ENCODE results near the gene INTS13.
"Not testable (repeated sequence)": the region's sequence is repeated elsewhere in the genome, so short reads cannot be mapped to it uniquely, and the experiment has no call there.

The INTS13 gene

GRCh38 chr12:26937863-26938700 lies at the start of gene INTS13, which contains the start of gene FGFR1OP2:
Gene INTS13, minus strand, starts transcription at chr12:26937981. Its CDS starts 1,178 bp downstream, at chr12:26936803.
Gene FGFR1OP2, plus strand, starts transcription at chr12:26938470. Its CDS starts 15,689 bp downstream, at chr12:26954159.
- peak; percentile 91 to 92 for DNase-seq (ENCODE audit: extremely low read depth in 1 of 2, low read depth in 1 of 2)

DNA sequence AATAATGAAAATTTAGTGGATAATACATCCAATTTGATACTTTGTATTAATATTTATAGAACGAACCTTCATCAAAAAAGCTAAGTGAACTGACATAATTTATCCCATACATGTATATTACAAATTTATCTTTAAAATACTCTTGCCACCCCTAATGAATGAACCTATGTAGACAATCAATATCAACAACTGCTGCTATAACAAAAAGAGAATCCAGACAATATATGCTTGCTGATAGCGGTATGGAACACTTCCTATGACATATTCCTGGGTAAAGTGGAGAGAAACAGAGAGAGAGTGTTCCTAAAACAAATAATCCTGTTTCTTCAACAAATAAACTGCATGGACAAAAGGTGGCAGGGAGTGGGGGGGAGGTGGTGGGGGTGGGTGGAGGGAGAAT lies 45.1 kb upstream of the INTS13 start:
- no peak for DNase-seq (ENCODE audit: extremely low read depth in 1 of 2, low read depth in 1 of 2)

- no peak for DNase-seq (ENCODE audit: extremely low read depth in 1 of 2, low read depth in 1 of 2)
Observed at GRCh38 chr12:26979733-26980132, 42.0 kb upstream of the INTS13 start.

DNA sequence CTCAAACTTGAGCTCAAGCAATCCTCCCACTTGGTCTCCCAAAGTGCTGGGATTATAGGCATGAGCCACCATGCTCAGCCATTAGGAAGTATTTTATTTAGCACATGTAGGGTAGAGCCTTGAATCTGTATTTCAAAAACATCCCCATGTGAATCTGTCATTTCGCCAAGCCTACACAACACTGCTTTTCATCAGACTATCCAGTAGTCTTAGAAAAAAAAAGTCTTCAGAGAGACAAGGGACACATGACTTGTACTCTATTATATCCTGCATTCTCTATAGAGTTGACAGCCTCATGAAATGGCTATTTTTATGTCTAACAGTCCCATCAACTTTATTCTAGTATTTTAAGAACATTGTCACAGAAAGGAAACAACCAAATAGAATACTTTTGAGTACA lies 41.0 kb upstream of the INTS13 start:
- DNase-seq (ENCODE audit: extremely low read depth in 1 of 2, low read depth in 1 of 2), result no peak

- no peak for DNase-seq (ENCODE audit: extremely low read depth in 1 of 2, low read depth in 1 of 2)
Observed at GRCh38 chr12:26976687-26977086, 38.9 kb upstream of the INTS13 start.

DNA sequence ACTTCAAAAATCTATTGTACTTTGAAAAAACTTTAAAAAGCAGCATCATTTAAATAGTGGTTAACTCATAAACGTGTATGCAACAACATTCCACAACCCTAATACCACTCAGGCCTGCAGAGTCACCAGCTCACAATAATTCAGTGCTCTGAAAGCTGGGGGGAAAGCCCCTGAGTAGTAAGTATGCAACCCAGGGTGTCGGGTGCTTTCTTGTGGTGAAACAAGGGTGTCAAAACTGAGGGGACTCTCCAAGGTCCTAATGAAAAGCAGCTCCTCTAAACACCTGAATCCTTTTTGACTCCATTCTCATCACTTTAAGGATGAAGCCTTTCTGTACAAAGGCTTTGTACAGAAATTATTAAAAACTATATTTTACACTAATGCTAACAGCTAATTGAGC lies 34.2 kb upstream of the INTS13 start:
- peak; percentile 10 to 24 for DNase-seq (ENCODE audit: extremely low read depth in 1 of 2, low read depth in 1 of 2)

DNA sequence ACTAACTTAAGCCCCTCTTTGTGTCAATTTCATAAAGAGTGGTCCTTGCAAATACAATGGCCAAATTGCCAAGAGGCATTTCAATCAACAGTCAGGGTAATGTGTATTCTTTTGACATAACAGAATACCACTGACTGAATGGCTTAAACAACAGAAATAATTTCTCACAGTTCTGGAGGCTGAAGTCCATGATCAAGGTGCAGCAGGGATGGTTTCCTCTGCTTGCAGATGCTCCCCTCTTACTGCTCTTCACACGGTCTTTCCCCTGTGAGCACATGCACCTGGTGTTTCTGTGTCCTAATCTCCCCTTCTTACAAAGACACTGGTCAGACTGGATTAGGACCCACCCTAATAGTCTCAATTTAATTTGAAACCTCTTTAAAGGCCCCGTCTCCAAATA lies 32.4 kb upstream of the INTS13 start:
- no peak for DNase-seq (ENCODE audit: extremely low read depth in 1 of 2, low read depth in 1 of 2)

DNA sequence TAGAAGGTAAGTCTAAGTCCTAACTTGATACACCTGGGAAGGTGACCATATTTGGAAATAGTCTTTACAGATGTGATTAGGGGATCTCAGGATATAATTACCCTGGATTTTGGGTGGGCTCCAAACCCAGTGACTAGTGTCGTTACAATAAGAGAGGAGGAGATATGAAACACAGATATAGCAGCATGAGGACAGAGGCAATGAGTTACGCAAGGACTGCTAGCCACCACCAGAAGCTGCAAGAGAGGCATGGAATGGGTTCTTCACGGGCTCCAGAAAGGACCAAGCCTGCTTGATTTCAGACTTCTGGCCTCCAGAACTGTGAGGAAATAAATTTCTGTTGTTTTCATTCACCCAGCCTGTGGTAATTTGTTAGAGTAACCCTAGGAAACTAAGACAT lies 29.1 kb upstream of the INTS13 start:
- DNase-seq (ENCODE audit: extremely low read depth in 1 of 2, low read depth in 1 of 2), result no peak

DNA sequence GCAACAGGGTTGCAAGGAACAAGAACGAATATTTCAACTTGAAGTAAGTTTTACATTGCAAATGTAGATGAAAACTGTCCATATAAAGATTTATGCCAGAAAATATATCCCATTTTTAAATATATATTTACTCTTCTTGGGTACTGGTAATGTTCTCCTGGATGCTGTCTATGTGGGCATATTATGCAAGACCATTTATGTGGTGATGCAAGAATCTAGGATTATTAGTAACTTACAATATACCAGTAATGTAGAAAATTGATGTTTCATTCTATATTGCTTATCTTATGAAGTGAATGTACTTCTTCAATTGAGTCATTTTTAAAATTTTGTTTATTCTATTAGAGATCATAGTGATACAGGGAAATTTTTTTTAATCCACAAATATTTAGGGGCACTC lies 25.6 kb upstream of the INTS13 start:
- no peak for DNase-seq (ENCODE audit: extremely low read depth in 1 of 2, low read depth in 1 of 2)

DNA sequence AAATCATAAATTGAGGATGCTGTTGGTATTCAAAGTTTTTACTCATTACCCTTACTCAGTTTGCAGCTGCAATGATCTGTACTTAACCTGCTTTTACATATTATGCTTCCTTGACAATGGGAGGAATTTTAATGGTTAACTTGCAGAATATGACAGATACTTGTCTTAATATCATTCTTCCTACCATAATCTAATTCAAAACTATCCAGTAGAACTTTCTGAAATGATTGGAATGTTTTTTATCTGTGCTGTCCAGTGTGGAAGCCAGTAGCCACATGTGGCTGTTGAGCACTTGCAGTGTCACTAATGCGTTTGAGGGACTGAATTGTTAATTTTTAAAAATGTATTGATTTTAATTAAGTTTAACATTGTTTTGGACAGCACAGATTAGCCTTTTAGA lies 24.0 kb upstream of the INTS13 start:
- DNase-seq (ENCODE audit: extremely low read depth in 1 of 2, low read depth in 1 of 2), result no peak

DNA sequence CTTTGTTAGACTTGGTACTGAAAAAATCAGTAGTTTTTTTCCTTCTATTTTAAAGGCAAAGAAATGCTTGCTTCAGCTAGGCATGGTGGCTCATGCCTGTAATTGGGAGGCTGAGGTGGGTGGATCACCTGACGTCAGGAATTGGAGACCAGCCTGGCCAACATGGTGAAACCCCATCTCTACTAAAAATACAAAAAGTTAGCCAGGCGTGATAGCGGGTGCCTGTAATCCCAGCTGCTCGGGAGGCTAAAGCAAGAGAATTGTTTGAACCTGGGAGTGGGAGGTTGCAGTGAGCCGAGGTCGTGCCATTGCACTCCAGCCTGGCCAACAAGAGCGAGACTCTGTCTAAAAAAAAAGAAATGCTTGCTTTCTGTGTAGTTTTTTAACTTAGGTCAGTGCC lies 23.6 kb upstream of the INTS13 start:
- not testable (repeated sequence) for DNase-seq (ENCODE audit: extremely low read depth in 1 of 2, low read depth in 1 of 2)

GRCh38 chr12:26954027-26954426 lies 16.2 kb upstream of the INTS13 start:
- no peak for DNase-seq (ENCODE audit: extremely low read depth in 1 of 2, low read depth in 1 of 2)

DNA sequence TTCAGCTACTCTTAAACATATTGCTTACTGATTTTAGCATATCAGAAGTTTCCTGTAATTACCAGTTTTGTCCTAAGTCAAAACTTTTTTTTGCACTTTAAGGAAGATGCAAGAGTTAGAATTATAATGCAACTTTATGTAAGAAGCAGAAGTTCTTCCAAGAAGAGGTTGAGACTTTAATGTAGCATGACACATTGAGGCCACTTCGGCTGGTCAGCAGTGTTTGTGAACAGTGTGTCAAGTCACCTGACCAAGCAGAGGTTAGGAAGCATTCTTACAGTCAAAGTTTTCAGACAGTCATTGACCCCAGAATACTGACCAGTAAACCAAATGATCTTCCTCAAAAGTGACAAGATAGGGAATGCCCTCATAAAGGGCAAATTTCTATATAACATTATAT lies 15.7 kb upstream of the INTS13 start:
- no peak for DNase-seq (ENCODE audit: extremely low read depth in 1 of 2, low read depth in 1 of 2)

- DNase-seq (ENCODE audit: extremely low read depth in 1 of 2, low read depth in 1 of 2), result no peak
Observed at GRCh38 chr12:26948309-26948708, 10.5 kb upstream of the INTS13 start.

- DNase-seq (ENCODE audit: extremely low read depth in 1 of 2, low read depth in 1 of 2), result no peak
Observed at GRCh38 chr12:26941215-26941594, 3.4 kb upstream of the INTS13 start.

DNA sequence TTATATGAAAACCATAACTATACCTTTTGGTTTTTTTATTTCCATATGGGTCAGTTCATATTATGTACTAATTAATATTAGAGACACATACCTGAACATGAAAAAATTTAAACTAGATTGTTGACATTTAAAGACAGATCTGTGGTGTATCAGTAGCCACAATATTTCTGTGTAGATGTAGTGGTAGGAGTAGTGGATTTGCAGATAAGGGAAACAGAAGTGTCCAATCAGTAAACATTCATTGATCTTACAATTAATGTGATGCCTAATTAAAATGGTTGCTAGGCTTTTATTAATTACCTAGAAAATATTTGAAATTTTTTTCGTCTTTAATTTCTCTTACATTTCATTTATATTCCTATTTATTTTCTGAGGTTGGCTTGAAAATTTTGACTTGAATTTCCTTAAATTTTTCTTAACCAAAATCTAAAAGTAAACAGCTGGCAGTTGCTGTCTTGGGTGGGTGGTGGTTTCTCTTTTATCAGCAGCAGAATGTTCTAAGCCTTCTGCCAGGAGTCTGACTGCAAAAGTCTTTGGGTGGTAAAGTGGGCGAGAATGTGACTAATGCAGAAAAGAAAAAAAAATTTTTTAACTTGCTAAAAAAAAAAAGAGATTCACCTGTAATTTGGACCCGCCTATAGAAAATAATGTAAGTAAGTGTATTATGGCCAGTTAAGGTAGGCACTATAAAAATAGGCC lies 2.9 kb upstream of the INTS13 start:
- no peak for DNase-seq (ENCODE audit: extremely low read depth in 1 of 2, low read depth in 1 of 2)

GRCh38 chr12:26939953-26940352 lies 2.2 kb upstream of the INTS13 start:
- no peak for DNase-seq (ENCODE audit: extremely low read depth in 1 of 2, low read depth in 1 of 2)

DNA sequence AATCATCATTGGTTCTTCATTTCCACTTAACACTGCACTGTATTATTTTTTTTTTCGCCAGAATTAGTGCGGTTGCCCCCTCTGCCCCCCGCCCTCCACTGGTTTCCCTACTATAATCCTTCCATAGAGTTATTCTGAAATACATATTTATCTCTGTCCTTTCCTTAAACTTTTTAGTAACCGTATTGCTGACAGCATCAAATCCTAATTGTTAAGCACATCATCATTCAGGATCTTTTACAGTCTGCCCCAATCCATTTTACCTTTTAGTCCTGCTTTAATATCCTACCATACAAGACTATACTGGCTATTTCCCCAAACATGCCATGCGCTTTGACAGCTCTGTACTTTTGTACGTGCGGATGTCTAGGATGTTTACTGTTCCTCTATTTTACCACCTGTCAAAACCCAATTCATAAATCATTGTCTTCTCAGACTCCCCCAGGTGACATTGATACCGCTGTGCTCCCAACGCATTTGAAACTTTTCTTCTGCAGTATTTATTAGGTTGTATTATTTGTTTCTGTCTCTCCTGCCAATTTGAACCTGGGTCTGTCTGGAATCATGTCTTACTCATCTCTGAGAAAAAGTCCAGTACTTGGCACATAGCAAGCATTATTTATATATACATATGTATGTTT lies 1.5 kb upstream of the INTS13 start:
- DNase-seq (ENCODE audit: extremely low read depth in 1 of 2, low read depth in 1 of 2), result no peak

- DNase-seq (ENCODE audit: extremely low read depth in 1 of 2, low read depth in 1 of 2), result no peak
Observed at GRCh38 chr12:26938701-26939062, 901 bp upstream of the INTS13 start.

DNA sequence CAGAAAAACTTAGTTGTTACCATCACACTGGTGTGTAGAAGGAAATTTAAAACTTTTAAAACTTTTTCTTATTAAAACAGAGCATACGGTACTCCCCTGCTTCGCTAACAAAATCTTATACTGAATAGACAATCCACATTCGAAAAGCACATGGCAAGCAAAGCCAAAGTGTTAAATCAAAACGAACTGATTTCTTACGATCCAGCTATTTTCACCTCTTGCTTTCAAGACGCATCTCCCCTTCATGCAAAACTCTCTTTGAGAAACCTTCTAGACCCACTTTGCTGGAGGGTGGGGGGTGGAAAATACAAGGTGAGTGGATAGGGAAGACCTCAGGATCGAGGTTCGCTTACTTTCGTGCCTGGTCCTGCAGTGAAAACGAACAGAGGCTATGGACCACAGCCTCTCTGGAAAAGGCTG lies 328 bp downstream of the INTS13 start:
- DNase-seq (ENCODE audit: extremely low read depth in 1 of 2, low read depth in 1 of 2), result no peak

GRCh38 chr12:26936559-26937442 lies 980 bp downstream of the INTS13 start:
- no peak for DNase-seq (ENCODE audit: extremely low read depth in 1 of 2, low read depth in 1 of 2)
